Astrocyte of the cerebellum (primary cell): ENCODE data around the gene MGAT5B.

ENCODE experiments used
- DNase-seq: peaks from one replicate; pipeline ENCODE4 v3.0.0-alpha.2; 2011; ENCODE audit warnings: low read depth
- H3K4me3 ChIP-seq: 2 replicates; pipeline ENCODE4 v1.5.1; 2011; ENCODE audit warnings: mild to moderate bottlenecking, low read depth, low read length, moderate library complexity
- in situ Hi-C: cut with HindIII; loops from 2 replicates; pipeline ENCODE4 v1.10.0; 2017; ENCODE audit warnings: low sequenced_read_pairs
- TF ChIP-seq, protein P1 (sequence below): IDR thresholded peaks from 2 replicates; pipeline ENCODE4 v1.5.1; 2012; ENCODE audit warnings: low read length, low read depth, moderate library complexity, mild to moderate bottlenecking; ENCODE audit errors: missing control alignments

MGAT5B gene

GRCh38 chr17:76946111-76946771 is 78.0 kb downstream of the MGAT5B start:
- no peak overlapping the region for H3K4me3 ChIP-seq
- DNase-seq: no peak
- in situ Hi-C loops: no loop called here
- TF ChIP-seq, protein P1, sequence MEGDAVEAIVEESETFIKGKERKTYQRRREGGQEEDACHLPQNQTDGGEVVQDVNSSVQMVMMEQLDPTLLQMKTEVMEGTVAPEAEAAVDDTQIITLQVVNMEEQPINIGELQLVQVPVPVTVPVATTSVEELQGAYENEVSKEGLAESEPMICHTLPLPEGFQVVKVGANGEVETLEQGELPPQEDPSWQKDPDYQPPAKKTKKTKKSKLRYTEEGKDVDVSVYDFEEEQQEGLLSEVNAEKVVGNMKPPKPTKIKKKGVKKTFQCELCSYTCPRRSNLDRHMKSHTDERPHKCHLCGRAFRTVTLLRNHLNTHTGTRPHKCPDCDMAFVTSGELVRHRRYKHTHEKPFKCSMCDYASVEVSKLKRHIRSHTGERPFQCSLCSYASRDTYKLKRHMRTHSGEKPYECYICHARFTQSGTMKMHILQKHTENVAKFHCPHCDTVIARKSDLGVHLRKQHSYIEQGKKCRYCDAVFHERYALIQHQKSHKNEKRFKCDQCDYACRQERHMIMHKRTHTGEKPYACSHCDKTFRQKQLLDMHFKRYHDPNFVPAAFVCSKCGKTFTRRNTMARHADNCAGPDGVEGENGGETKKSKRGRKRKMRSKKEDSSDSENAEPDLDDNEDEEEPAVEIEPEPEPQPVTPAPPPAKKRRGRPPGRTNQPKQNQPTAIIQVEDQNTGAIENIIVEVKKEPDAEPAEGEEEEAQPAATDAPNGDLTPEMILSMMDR: no peak

- in situ Hi-C loops: no loop called here
- no peak for DNase-seq
- no peak overlapping the region for H3K4me3 ChIP-seq
- TF ChIP-seq, protein P1: no peak
Observed at GRCh38 chr17:76946772-76947135, 78.5 kb downstream of the MGAT5B start.

- TF ChIP-seq, protein P1: no peak
Observed at GRCh38 chr17:76947309-76947708, 79.1 kb downstream of the MGAT5B start.

GRCh38 chr17:76947771-76948170 is 79.6 kb downstream of the MGAT5B start:
- in situ Hi-C loops: no loop called here
- TF ChIP-seq, protein P1: no peak
- H3K4me3 ChIP-seq: no peak overlapping the region
- DNase-seq: no peak

More at GRCh38 chr17:76947309-76947708, 79.1 kb downstream of the MGAT5B start:
- H3K4me3 ChIP-seq: no peak overlapping the region
- no peak for DNase-seq
- in situ Hi-C loops: no loop called here

DNA sequence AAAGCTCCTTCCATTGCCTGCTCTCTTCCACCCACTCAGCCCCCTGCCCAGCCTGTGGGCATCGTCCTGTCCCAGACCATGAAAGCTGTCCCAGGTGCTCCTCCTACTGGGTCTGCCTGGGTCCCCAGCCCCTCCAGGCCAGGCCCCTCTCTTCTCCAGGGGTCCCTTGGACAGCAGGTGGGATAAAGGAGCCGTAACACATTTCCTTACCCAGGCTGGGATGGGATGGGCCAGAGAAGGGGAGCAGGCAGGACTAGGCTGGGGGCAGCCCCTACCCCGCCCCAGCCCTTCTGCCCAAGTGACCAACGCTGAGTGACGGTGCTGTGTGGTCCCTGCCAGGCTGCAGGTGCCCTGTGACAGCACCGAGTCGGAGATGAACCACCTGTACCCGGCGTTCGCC is 80.1 kb downstream of the MGAT5B start:
- no peak overlapping the region for H3K4me3 ChIP-seq
- TF ChIP-seq, protein P1: no peak
- DNase-seq: no peak
- in situ Hi-C loops: no loop called here

GRCh38 chr17:76948726-76949342 is 80.6 kb downstream of the MGAT5B start:
- TF ChIP-seq, protein P1: no peak
- H3K4me3 ChIP-seq: no peak overlapping the region
- DNase-seq: no peak
- in situ Hi-C loops: no loop called here
